Measurements from ENCODE around the gene GAREM1. TPM values are rescaled to one million over a fixed set of nuclear protein-coding genes. Genes with fewer than 3 reads are reported as not detected.

GAREM1 gene
- total RNA-seq, 2 experiments from 2014 or later: 0.18 TPM; not detected in 1

GRCh38 chr18:32216390-32216789, 254.3 kb downstream of the GAREM1 start:
- no peaks in the 10 kb centered on the region for H3K36me3 Mint-ChIP-seq (ENCODE audit: low read depth)
- H3K9me3 Mint-ChIP-seq: no peaks in the 10 kb centered on the region
- no peak overlapping the region for H3K4me3 Mint-ChIP-seq
- no peak overlapping the region for H3K27ac Mint-ChIP-seq
- DNase-seq: no peak
- H3K4me1 Mint-ChIP-seq: no peaks in the 10 kb centered on the region
- peaks cover 6% of the 10 kb centered on the region for H3K27me3 Mint-ChIP-seq
- CTCF ChIA-PET: no interaction called here
- POLR2A ChIA-PET: no interaction called here

GRCh38 chr18:32213693-32214092, 257.0 kb downstream of the GAREM1 start:
- H3K4me3 Mint-ChIP-seq: no peak overlapping the region
- H3K4me1 Mint-ChIP-seq: no peaks in the 10 kb centered on the region
- ChIA-PET CTCF (no interaction called here), POLR2A (no interaction called here)
- no peaks in the 10 kb centered on the region for H3K9me3 Mint-ChIP-seq
- peaks cover 2% of the 10 kb centered on the region for H3K27me3 Mint-ChIP-seq
- no peak overlapping the region for H3K27ac Mint-ChIP-seq
- DNase-seq: no peak
- no peaks in the 10 kb centered on the region for H3K36me3 Mint-ChIP-seq (ENCODE audit: low read depth)

All from activated CD4-positive, alpha-beta memory T cell treated with anti-CD3 and anti-CD28 coated beads, Interleukin-2, amount 10 ng/mL, durations not matched to agents 7 days and 5 days (primary cell).